ENCODE data around the gene ADGRB2.

The ADGRB2 gene

DNA sequence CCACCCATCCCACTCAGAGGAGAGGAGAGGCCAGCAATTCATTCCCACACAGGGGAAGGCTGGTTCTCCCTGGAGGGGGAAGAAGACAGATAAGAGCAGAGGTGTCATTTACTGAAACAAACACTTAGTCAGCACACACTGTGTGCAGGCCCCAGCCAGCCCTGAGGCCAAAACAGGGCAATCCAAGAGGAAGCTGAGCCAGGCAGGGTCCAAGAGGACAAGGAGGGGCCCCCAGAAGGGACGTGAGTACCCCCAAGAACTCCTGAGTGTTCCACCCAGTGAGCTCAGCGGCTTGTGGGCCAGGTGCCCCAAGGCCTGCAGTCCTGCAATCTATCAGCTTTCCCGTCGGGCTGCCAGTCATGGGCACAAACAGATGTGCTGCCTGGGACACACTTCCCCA lies 15.8 kb downstream of the ADGRB2 start:
- no peak for DNase-seq

DNA sequence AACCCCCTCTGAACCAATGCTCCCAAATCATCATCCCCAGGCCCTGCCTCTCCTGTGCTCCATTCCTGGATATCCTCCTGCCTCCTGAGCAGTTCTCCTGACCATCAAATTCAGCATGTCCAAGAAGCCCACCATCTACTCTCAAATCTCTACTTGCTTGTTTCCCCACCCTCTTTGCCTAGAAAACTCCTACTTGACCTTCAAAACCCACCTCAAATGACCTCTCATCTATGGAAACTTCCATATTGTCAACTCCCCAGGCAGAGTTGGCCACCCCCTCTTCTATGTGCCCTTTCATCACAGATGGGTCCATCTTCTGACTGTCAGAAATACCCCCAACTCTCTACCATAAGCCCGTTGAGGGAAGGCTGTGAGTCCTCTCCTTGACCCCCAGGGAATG lies 16.8 kb downstream of the ADGRB2 start:
- no peak for DNase-seq

DNA sequence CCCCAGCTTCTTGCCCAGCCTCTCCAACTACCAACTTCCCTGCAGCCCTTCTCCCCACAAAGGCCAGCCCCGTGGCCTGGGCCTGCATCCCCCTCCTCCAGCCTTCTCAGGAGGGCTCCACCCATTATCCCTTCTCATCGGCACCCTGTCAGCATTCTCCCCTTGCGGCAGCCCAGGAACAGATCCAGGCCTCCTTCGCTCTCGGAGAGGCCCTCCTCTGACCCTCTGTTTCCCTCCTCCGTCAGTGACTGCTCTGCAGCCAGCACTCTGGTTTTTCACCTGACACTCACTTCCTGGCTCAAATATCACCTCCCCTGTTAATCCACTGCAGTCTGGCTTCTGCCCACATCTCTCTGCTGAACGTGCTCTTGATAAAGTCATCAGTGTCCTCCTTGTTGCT lies 17.5 kb downstream of the ADGRB2 start:
- DNase-seq, result no peak

GRCh38 chr1:31745946-31746670 lies 18.0 kb downstream of the ADGRB2 start:
- DNase-seq, result no peak

DNA sequence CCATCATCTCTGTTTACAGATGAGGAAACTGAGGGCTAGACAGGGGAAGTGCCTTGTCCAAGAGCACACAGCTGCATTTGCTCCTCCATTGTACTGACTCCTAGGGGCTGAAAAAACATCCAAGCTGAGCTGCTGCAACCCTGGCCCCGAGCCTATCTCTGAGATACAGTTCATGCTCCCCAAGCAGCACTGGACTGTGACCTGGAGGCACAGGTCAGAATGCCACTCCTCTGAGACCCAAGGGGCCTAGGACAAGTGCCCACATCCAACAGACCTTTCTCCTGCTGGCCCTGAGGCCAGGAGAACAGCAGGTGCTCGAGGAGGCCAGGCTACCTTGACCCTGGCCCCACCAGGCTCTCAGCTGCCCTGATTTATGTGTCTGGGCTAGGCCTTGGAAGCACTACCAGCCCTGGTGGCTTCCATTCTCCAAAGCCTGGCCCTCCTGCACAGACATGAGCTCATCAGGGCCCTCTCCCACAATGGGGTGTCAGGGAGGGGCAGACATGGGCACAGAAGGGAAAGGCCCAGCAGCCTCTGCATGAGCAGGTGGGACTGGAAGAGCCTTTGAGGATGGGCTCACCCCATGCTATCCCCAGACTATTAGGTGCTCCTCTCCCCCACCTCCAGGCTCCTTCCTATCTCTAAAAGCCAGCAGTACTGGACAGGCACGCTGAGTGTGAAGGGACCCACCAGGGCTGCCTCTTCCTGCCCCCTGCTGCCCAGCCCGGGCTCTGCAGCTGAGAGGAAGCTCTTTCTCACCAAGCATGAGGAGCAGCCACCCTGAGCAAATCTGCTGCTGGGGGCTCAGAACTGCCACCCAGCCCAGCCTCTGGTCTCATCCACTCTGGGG lies 18.8 kb downstream of the ADGRB2 start:
- peak; percentile 57 for DNase-seq

DNA sequence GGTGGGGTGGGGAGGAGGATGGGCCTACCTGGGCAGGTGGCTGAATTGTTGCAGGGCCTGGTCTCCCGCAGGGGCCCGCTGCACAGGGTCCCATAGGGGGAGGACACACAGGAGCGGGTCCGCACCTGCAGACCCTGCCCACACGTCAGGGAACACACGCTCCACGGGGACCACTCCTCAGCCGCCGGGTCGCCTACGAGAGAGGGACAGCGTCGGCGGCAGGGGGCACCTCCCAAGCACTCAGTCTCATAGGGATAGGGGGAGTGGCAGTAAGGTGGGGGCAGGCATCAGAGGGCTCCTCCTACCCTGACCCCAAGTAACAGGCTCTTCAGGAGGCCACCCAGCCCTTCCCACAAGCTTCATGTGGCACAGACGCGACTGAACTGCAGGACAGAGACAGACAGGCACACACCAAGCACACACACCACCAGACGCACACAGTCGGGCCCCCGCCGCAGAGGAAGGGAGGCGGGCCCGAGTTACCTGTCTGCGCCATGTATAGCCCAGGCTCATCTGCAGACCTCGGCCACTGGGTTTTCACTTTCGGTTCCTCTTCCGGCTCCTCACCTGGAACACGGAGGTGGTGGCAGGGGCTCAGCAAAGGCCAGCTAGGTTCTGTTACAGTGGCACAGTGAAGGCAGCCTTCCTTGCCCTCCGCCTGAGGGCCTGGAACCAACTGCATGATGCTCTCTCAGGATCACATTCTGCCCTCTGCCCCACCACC lies 19.8 kb downstream of the ADGRB2 start:
- DNase-seq, result no peak

DNA sequence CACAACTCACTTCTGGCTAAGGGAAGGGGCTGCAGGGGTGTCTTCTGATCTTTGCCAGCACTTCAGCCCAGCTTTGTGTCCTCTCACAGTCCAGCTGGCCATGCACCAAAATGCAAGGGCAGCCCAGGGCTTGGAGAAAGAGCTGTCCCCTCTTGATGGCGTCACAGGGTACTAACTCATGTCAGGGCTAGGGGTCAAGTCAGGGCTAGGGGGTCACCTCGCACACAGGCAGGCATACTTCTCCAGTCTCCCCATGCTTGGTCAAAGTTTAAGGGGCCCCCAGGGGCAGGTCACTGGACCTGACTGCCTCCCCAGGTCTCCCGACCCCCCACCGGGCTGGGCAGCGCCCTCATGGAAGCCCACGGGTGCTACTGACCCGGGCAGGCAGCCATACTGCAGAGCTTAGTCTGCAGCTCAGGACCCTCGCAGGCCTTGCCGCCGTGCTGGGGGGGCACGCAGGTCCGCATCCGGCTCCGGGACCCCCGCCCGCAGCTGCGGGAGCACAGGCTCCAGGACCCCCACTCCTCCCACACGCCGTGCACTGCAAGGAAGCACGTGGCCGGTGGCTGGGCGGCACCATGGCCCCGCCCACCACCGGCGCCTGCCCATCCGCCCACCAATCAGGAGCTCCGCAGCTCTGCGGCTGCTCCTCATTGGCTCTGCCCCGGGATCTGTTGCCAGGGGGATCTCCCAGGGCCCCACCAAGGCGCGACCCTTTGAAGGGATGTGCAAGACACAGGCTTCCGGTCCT lies 21.5 kb downstream of the ADGRB2 start:
- no peak for DNase-seq

DNA sequence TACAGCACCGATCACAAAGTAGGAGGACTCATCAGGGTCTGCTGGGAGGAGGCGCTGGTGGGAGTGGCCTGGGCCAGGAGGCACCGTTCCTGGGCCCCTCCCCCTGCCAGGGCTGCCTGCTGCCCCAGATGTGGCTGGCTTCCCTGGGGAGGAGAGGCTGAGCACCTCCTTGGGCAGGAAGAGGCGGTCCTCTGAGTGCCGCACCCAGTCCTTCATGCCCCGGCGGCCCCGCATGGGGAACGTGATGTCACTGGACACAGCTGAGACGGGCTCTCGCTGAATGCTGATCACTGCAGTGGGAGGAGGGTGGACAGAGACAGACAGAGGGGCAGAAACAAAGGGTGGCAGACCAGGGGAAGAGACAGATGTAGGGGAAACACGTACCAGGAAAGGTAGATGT lies 24.8 kb downstream of the ADGRB2 start:
- DNase-seq, result peak; percentile 63

DNA sequence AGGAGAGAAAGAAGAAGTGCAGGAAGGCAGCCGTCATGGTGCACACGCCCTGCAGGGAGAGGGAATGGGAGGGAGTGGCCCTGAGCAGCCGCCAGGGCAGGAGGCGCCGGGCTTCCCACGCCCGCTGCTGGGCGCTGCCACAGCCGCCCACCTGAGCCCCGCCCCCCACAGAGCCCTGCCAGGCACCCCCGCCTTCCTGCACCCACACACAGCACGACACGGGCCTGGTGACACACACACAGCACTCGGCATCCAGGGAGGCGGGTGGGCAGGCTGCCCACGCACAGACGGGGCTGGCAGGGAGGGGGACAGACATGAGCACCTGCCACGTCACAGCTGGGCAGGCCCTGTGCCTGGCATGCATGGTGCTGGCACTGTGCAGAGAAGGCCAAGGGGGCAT lies 27.5 kb downstream of the ADGRB2 start:
- DNase-seq, result no peak

DNA sequence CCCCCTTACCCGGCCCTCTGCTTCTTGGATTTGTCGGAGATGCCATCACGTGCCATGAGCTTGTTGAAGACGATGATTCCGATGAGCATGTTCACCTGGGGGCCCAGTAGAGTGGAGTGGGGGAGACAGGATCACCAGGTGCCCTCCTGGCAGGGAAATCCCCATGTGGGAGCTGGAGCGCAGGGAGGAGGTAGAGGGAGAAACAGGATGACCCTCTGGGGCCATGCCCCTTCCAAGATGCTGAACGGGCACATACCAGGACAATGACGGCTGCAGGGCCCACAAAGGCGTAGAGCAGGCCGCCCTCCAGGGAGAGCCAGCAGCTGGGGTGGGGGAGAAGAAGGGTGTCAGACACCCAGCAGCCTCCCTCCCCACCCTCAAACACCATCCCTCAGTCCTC lies 28.6 kb downstream of the ADGRB2 start:
- no peak for DNase-seq

DNA sequence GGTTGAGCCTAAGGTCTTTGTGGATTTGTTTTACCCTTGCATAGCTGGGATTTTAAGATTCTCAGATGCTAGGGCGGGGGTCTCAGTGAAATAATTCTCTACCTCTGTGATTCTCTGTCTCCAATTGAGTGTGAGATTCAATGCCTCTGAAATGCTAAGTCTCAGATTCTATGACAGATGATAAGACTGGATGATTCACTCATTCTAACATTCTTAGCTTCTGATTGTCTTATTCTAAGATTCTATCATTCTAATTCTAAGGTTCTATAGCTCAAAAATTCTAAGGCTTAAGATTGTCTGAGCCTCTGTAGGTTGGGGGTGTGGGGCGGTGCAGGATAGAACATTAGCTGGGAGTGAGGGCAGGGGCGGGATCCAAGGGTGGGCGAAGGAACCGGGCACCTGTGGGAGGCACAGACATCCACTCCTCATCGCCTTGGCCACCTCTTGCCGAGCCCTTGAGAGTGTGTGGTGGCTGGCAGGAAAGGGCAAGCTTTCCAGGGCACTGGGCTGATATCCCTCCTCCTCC lies 29.5 kb downstream of the ADGRB2 start:
- DNase-seq, result no peak

DNA sequence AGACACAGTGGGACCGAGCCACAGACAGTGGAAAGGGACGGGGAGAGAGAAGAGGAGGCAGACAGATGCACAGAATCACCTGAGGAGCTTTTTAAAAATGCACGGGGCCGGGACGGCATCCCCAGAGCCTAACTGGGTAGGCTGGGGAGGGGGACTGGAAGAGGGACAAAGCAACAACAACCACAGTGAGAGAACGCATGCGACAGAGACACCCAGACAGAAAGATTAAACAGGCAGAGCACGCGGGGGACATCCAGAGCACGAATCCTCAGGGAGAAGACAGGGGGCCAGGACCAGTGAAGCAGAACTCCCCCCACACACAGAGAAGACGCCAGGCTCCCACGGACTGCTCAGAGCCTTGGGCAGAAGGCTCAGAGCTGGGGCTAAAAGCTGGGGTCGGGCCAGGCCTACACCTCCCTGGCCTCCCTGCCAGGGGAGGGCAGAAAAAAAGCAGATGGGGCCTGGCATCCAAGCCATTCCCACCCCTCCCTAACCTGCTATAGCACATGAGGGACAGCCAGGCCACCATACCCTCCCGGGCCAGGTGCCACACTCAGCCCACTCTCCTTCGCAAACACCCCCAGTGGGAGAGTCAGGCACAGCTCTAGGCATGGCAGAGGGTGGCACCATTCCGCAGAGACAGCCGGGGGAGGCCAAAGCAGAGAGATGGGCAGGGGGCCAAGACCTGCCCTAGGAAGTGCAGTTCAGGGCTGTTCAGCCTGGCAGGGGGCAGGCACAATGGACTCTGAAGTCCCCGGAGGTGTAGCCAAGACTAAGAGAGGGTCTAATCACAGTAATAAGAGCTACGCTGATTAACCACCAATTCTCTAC lies 30.5 kb downstream of the ADGRB2 start:
- DNase-seq, result no peak

DNA sequence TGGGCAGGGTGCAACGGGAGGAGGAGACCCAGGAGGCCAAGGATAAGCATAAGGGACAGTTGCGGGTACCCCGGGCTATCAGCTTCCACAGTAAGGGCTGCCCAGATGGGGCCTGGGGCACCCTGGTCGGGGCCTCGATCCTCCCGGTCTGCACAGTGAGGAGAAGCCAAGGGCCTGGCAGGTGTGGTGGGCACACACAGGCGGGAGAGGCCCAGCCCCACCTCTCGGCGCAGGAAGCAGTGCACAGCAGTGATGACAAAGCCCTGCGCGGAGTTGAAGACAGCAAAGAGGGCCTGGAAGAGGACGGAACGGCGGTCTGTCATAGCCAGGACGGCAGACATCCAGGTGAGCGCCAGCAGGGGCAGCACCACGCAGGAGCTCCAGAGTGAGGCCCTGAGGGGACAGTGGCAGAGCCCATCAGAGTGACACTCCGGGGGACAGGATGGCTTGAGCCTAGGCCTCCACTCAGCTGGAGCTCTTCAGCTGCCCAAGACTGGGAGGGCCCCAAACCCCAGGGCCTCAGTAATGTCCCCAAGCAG lies 31.3 kb downstream of the ADGRB2 start:
- DNase-seq, result no peak

DNA sequence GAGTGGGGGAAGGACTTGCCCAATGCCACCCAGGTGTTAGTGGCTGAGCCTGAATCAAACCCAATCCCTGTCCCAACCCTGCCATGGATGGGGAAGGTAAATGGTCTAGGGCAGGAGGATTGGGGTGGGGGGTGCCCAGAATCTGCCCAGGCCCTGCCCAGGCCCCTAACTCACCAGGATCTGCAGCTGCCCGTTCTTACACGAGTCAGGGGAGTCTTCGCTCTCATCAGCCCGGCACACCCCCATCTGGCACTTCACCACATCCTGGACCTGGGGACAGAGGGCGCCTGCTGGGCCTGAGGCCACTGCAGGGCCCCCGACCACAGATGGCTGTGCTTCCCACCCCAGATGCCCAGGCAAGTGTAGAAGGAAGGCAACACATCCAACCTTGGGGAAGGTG lies 31.8 kb downstream of the ADGRB2 start:
- no peak for DNase-seq

DNA sequence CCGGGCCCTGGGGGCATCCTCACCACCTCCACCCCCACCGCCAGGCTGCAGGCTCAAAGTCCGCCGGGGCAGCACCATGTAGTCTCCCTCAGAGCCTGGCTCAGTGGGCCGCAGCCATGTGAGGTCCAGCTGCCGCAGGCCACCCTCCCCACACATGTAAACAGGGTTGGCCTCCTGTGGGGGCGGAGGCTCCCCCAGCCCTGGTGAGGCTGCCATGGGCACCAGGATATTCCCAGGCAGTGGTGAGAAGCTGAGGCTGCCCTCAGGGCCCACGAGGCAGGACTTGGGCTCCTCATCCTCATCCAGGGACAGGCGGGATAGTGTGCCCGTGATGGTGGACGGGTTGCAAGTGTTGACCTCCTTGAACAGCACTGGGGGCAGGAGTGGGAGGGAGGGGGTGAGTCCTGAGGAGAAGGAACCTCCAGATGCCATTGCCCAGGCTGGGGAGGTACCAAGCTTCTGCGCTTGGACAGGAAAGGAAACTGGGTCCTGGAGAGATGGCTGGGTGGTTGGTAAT lies 33.0 kb downstream of the ADGRB2 start:
- DNase-seq, result no peak

- no peak for DNase-seq
Measured at GRCh38 chr1:31730336-31731048, 33.6 kb downstream of the ADGRB2 start.

- no peak for DNase-seq
Measured at GRCh38 chr1:31727849-31728248, 36.3 kb downstream of the ADGRB2 start.

GRCh38 chr1:31727195-31727594 lies 36.9 kb downstream of the ADGRB2 start:
- DNase-seq, result no peak

DNA sequence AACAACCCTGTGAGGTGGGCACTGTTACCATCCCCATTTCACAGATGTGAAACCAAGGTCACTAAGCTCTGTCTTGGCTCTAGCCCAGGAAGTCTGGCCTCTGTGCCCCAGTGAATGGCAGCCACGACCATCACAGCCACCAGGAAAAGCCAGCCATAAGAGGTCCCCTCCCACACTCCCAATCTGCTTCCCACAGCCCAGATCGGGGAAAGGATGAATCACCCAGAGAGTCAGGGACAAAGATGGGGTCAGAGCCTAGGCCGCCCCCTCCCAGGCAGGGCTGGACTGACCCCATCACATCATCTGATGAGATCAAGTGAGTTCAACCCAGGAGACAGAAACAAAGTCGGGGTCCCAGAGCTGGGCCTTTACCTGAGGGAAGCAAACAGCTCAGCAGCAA lies 37.4 kb downstream of the ADGRB2 start:
- DNase-seq, result no peak

- DNase-seq, result no peak
Measured at GRCh38 chr1:31725777-31726535, 38.2 kb downstream of the ADGRB2 start.

All from stimulated activated CD4-positive, alpha-beta T cell treated with anti-CD3 and anti-CD28 coated beads, Interleukin-1b, Interleukin-23, amount 100 ng/mL, for 48 hours (primary cell).